ENCODE data around the gene CDC42EP5. TPM values are rescaled to one million over a fixed set of nuclear protein-coding genes. Genes with fewer than 3 reads are reported as not detected.

The CDC42EP5 gene
- total and polyA plus RNA-seq, 10 of the 15 experiments (the other 5 are each of a cell fraction or from before 2014, with no cell fraction given), result 0.42 to 1.8 (median 1.4) TPM; not detected in 6

DNA sequence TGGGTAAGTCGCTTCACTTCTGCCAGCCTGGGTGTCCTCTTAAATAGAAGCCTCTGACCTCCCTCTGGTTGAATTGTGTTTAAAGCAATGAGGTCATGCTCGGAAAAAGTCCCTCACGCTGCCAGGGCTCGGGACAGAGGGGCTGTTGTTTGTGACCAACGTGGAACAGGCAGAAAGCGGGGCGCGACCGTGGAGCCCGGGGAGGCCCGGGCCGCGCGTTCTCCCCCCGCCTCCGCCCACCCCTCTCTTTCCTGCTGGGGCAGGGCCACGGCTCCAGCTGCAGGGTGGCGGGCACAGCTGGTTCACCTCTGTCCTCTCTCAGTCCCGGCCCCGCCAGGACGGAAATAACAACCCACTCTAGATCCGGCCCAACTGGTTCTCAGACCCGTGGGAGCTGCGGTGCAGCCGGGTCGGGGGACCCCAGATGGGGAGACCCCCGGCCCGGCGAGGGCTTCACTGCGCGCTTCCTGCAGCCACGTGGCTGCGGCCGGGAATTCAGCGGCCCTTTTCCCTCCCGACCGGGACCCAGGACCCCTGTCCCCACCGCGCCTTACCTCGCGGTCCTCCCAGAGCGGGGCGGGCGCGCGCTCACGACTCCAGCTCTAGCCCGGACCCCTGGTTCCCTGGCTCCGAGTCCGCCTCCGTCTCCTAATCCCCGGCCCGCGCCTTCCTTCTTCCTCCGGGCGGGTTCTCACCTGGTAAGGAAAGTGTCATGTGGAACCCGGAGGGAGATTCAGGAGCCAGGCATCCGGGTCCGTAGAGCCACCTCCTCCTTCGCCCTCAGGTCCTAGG lies 1.9 kb downstream of the CDC42EP5 start:
- H3K4me1 ChIP-seq (ENCODE audit: control insufficient read depth, insufficient read depth, low read length), result peaks cover 3% of the 10 kb centered on the region
- DNase-seq (ENCODE audit: low read depth, low spot score) (no peak), FAIRE-seq (no peak), ATAC-seq (peak; percentile 86)
- in situ Hi-C loops (cut with MboI) (loop anchor here (10.0 kb wide), 1 partner anchor 454 kb away; no protein-coding TSS in a partner anchor), intact Hi-C loops (cut with micrococcal nuclease; ENCODE audit: unreplicated experiment) (loop anchor here (10.0 kb wide), 1 partner anchor 444 kb away; no protein-coding TSS in a partner anchor)
- no peaks in the 10 kb centered on the region for H3K36me3 ChIP-seq (ENCODE audit: control insufficient read depth in 2 of 2, insufficient read depth in 2 of 2, low read length in 1 of 2)
- SMC1A ChIA-PET (ENCODE audit: uncharacterized antibody, unreplicated experiment), result no interaction called here
- H3K27ac ChIP-seq (ENCODE audit: control insufficient read depth, insufficient read depth), result no peak overlapping the region
- H4K20me1 ChIP-seq (ENCODE audit: control insufficient read depth, insufficient read depth), result no peaks in the 10 kb centered on the region
- CTCF ChIA-PET, result interaction anchor here (1.1 to 1.4 kb wide), 2 partner anchors 81 to 203 kb away, joined by 3 read pairs; no protein-coding TSS in a partner anchor
- peak overlapping the region; percentile 33; the same call in 1 of the 2 replicates for H3K4me3 ChIP-seq
- no peaks in the 10 kb centered on the region for H3K79me2 ChIP-seq (ENCODE audit: control insufficient read depth, insufficient read depth, low read length)
- no peaks in the 10 kb centered on the region for H3K9me3 ChIP-seq (replicated peaks; ENCODE audit: control insufficient read depth, insufficient read depth, low read length)
- 5% methylated on average over 51 of the region's 60 CpGs for WGBS (ENCODE audit: insufficient coverage, insufficient replicate concordance, low lambda C conversion rate, missing lambda C conversion rate)
- POLR2A ChIA-PET, result no interaction called here
- peak overlapping the region; percentile 17; the same call in 1 of the 2 replicates for H2AFZ ChIP-seq (ENCODE audit: control insufficient read depth, low read depth, low read length)
- peak overlapping the region; percentile 54; the same call in 1 of the 2 replicates for H3K4me2 ChIP-seq (ENCODE audit: control insufficient read depth, insufficient read depth)
- RAD21 ChIA-PET (ENCODE audit: unreplicated experiment), result no interaction called here
- peaks cover 0 to 3% of the 10 kb centered on the region in 2 experiments; a peak in 2 of 4 replicates for H3K27me3 ChIP-seq (replicated peaks in 1 of 2; ENCODE audit: control insufficient read depth in 2 of 2, insufficient read depth in 2 of 2, low read length in 1 of 2)
- H3K9ac ChIP-seq (ENCODE audit: control insufficient read depth, insufficient read depth, low read length), result no peak overlapping the region; the same call in 1 of the 2 replicates
- no TSS peak for BruUV-seq (replicated peaks)
- no peak for TF ChIP-seq ZZZ3 (IDR thresholded peaks at IDR 0.05; ENCODE audit: control insufficient read depth, insufficient read length, low read depth)
- TF ChIP-seq, protein P1, sequence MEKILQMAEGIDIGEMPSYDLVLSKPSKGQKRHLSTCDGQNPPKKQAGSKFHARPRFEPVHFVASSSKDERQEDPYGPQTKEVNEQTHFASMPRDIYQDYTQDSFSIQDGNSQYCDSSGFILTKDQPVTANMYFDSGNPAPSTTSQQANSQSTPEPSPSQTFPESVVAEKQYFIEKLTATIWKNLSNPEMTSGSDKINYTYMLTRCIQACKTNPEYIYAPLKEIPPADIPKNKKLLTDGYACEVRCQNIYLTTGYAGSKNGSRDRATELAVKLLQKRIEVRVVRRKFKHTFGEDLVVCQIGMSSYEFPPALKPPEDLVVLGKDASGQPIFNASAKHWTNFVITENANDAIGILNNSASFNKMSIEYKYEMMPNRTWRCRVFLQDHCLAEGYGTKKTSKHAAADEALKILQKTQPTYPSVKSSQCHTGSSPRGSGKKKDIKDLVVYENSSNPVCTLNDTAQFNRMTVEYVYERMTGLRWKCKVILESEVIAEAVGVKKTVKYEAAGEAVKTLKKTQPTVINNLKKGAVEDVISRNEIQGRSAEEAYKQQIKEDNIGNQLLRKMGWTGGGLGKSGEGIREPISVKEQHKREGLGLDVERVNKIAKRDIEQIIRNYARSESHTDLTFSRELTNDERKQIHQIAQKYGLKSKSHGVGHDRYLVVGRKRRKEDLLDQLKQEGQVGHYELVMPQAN (conservative IDR thresholded peaks at IDR 0.05), result no peak
- no peak for TF ChIP-seq LARP7 (IDR thresholded peaks at IDR 0.05)
- no peak for TF ChIP-seq ESRRA (IDR thresholded peaks at IDR 0.05; ENCODE audit: low read length)
- no peak for TF ChIP-seq BCLAF1 (IDR thresholded peaks at IDR 0.05)
- no peak for TF ChIP-seq CBFB (IDR thresholded peaks at IDR 0.05; ENCODE audit: low read depth)
- TF ChIP-seq ZNF217 (IDR thresholded peaks at IDR 0.05), result no peak
- TF ChIP-seq, protein P2, sequence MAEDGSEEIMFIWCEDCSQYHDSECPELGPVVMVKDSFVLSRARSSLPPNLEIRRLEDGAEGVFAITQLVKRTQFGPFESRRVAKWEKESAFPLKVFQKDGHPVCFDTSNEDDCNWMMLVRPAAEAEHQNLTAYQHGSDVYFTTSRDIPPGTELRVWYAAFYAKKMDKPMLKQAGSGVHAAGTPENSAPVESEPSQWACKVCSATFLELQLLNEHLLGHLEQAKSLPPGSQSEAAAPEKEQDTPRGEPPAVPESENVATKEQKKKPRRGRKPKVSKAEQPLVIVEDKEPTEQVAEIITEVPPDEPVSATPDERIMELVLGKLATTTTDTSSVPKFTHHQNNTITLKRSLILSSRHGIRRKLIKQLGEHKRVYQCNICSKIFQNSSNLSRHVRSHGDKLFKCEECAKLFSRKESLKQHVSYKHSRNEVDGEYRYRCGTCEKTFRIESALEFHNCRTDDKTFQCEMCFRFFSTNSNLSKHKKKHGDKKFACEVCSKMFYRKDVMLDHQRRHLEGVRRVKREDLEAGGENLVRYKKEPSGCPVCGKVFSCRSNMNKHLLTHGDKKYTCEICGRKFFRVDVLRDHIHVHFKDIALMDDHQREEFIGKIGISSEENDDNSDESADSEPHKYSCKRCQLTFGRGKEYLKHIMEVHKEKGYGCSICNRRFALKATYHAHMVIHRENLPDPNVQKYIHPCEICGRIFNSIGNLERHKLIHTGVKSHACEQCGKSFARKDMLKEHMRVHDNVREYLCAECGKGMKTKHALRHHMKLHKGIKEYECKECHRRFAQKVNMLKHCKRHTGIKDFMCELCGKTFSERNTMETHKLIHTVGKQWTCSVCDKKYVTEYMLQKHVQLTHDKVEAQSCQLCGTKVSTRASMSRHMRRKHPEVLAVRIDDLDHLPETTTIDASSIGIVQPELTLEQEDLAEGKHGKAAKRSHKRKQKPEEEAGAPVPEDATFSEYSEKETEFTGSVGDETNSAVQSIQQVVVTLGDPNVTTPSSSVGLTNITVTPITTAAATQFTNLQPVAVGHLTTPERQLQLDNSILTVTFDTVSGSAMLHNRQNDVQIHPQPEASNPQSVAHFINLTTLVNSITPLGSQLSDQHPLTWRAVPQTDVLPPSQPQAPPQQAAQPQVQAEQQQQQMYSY (CRISPR knock-in tag; IDR thresholded peaks at IDR 0.05), result no peak
- no peak for TF ChIP-seq WRNIP1 (IDR thresholded peaks at IDR 0.05; ENCODE audit: borderline replicate concordance, low read depth, low read length)
- no peak for TF ChIP-seq EZH2 (IDR thresholded peaks at IDR 0.05; ENCODE audit: borderline replicate concordance, control insufficient read depth, low read depth, low read length)
- TF ChIP-seq BHLHE40 (IDR thresholded peaks at IDR 0.05; ENCODE audit: borderline replicate concordance in 1 of 2, low read depth in 2 of 2, low read length in 1 of 2), result peak in 1 of 2 experiments; percentile 21; a peak in 1 of 4 replicates
- no peak for TF ChIP-seq FOXM1 (IDR thresholded peaks at IDR 0.05; ENCODE audit: low read depth, low read length)
- no peak for TF ChIP-seq MYB (IDR thresholded peaks at IDR 0.05; ENCODE audit: borderline replicate concordance, low read depth, low read length)
- peak; percentile 82 for TF ChIP-seq ATF7 (IDR thresholded peaks at IDR 0.05; ENCODE audit: low read depth)

Measured in GM12878 (cell line).